ENCODE data around the gene MLLT6.

DNA sequence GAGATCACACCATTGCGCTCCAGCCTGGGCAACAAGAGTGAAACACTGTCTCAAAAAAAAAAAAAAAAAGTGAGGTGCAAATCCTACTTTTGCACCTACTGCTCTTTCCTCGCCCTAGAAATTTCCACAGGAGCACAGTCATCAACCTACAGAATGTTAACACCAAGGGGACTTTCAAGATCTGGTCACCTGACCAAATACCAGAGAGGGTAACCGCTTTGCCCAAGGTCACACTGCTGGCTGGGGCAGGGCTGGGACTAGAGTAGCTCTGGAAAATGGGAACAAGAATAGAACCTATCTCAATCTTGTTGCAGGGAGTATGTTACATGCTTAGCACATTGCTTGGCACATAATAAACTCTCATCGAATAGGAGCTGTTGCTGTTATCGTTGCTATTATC lies 6.3 kb upstream of the MLLT6 start:
- TF ChIP-seq, protein P1, sequence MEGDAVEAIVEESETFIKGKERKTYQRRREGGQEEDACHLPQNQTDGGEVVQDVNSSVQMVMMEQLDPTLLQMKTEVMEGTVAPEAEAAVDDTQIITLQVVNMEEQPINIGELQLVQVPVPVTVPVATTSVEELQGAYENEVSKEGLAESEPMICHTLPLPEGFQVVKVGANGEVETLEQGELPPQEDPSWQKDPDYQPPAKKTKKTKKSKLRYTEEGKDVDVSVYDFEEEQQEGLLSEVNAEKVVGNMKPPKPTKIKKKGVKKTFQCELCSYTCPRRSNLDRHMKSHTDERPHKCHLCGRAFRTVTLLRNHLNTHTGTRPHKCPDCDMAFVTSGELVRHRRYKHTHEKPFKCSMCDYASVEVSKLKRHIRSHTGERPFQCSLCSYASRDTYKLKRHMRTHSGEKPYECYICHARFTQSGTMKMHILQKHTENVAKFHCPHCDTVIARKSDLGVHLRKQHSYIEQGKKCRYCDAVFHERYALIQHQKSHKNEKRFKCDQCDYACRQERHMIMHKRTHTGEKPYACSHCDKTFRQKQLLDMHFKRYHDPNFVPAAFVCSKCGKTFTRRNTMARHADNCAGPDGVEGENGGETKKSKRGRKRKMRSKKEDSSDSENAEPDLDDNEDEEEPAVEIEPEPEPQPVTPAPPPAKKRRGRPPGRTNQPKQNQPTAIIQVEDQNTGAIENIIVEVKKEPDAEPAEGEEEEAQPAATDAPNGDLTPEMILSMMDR (conservative IDR thresholded peaks at IDR 0.05 in 1 of 2, IDR thresholded peaks at IDR 0.05 in 1 of 2; ENCODE audit: extremely low read depth in 1 of 2, insufficient read depth in 1 of 2, low read depth in 1 of 2, low read length in 2 of 2) = no peak
- no peak for TF ChIP-seq EZH2 (IDR thresholded peaks at IDR 0.05; ENCODE audit: borderline replicate concordance, low read length)
